ENCODE results near the gene TNRC6B. TPM values are rescaled to one million over a fixed set of nuclear protein-coding genes. Genes with fewer than 3 reads are reported as not detected.

TNRC6B gene
- total and polyA plus RNA-seq, 2 of the 13 experiments (the other 11 are each of a cell fraction or from before 2014, with no cell fraction given), result 8.9 to 13.2 TPM

DNA sequence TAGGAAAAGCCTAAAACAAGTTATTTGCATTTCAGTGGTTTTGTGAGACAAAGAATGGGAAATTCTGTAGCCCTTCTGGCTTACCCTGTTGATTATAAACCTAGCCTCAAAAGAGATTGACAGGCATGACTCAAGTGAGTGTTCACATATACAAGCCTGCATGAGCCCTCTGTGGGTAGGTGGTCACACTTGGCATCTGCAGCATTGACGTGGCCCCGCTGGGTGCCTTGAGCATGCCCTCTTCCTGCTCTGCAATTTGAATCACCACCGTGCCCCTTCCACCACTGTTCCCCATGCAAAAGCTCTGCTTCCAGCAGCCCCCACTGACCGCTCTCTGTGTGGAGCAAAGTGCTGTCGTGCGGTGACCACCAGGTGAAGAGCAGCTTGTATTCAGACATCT lies 147.6 kb downstream of the TNRC6B start (continued):
- TF ChIP-seq, protein P1, sequence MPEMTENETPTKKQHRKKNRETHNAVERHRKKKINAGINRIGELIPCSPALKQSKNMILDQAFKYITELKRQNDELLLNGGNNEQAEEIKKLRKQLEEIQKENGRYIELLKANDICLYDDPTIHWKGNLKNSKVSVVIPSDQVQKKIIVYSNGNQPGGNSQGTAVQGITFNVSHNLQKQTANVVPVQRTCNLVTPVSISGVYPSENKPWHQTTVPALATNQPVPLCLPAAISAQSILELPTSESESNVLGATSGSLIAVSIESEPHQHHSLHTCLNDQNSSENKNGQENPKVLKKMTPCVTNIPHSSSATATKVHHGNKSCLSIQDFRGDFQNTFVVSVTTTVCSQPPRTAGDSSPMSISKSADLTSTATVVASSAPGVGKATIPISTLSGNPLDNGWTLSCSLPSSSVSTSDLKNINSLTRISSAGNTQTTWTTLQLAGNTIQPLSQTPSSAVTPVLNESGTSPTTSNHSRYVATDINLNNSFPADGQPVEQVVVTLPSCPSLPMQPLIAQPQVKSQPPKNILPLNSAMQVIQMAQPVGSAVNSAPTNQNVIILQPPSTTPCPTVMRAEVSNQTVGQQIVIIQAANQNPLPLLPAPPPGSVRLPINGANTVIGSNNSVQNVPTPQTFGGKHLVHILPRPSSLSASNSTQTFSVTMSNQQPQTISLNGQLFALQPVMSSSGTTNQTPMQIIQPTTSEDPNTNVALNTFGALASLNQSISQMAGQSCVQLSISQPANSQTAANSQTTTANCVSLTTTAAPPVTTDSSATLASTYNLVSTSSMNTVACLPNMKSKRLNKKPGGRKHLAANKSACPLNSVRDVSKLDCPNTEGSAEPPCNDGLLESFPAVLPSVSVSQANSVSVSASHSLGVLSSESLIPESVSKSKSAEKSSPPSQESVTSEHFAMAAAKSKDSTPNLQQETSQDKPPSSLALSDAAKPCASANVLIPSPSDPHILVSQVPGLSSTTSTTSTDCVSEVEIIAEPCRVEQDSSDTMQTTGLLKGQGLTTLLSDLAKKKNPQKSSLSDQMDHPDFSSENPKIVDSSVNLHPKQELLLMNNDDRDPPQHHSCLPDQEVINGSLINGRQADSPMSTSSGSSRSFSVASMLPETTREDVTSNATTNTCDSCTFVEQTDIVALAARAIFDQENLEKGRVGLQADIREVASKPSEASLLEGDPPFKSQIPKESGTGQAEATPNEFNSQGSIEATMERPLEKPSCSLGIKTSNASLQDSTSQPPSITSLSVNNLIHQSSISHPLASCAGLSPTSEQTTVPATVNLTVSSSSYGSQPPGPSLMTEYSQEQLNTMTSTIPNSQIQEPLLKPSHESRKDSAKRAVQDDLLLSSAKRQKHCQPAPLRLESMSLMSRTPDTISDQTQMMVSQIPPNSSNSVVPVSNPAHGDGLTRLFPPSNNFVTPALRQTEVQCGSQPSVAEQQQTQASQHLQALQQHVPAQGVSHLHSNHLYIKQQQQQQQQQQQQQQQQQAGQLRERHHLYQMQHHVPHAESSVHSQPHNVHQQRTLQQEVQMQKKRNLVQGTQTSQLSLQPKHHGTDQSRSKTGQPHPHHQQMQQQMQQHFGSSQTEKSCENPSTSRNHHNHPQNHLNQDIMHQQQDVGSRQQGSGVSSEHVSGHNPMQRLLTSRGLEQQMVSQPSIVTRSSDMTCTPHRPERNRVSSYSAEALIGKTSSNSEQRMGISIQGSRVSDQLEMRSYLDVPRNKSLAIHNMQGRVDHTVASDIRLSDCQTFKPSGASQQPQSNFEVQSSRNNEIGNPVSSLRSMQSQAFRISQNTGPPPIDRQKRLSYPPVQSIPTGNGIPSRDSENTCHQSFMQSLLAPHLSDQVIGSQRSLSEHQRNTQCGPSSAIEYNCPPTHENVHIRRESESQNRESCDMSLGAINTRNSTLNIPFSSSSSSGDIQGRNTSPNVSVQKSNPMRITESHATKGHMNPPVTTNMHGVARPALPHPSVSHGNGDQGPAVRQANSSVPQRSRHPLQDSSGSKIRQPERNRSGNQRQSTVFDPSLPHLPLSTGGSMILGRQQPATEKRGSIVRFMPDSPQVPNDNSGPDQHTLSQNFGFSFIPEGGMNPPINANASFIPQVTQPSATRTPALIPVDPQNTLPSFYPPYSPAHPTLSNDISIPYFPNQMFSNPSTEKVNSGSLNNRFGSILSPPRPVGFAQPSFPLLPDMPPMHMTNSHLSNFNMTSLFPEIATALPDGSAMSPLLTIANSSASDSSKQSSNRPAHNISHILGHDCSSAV (CRISPR knock-in tag; IDR thresholded peaks at IDR 0.05; ENCODE audit: borderline replicate concordance), result no peak
- TF ChIP-seq RBAK (CRISPR knock-in tag; IDR thresholded peaks at IDR 0.05) (no peak), MTF2 (CRISPR knock-in tag; IDR thresholded peaks at IDR 0.05; ENCODE audit: borderline replicate concordance) (no peak), ZNF468 (CRISPR knock-in tag; IDR thresholded peaks at IDR 0.05) (no peak), SMYD3 (CRISPR knock-in tag; IDR thresholded peaks at IDR 0.05) (no peak), SALL1 (CRISPR knock-in tag; IDR thresholded peaks at IDR 0.05) (no peak), ZNF782 (CRISPR knock-in tag; IDR thresholded peaks at IDR 0.05; ENCODE audit: borderline replicate concordance) (no peak)
- TF ChIP-seq, protein P2, sequence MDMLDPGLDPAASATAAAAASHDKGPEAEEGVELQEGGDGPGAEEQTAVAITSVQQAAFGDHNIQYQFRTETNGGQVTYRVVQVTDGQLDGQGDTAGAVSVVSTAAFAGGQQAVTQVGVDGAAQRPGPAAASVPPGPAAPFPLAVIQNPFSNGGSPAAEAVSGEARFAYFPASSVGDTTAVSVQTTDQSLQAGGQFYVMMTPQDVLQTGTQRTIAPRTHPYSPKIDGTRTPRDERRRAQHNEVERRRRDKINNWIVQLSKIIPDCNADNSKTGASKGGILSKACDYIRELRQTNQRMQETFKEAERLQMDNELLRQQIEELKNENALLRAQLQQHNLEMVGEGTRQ (IDR thresholded peaks at IDR 0.05; ENCODE audit: low read depth, low read length), result no peak
- TF ChIP-seq, protein P2 (CRISPR knock-in tag; IDR thresholded peaks at IDR 0.05; ENCODE audit: borderline replicate concordance), result no peak
